Lung microvascular endothelial cell (primary cell): ENCODE results near the gene FFAR3. TPM values are rescaled to one million over a fixed set of nuclear protein-coding genes. Genes with fewer than 3 reads are reported as not detected.
"Not testable (repeated sequence)": the region's sequence is repeated elsewhere in the genome, so short reads cannot be mapped to it uniquely, and the experiment has no call there.

Experiments
- DNase-seq, 2 donors: peaks; one replicate each; pipeline versions ENCODE4 v3.0.0 to v3.0.0-alpha.2; 2010; ENCODE audit warnings: low read depth in 2 of 2
- total RNA-seq: library from RNA; depleted of rRNA; stranded (reverse); fragments of >200 nt; gene quantifications from 2 replicates; pipeline ENCODE4 v1.2.1, GENCODE V29; 2014

Gene FFAR3
- total RNA-seq, 1 donor from 2014 or later: under 0.01 TPM

GRCh38 chr19:35373492-35373891, 15.2 kb downstream of the FFAR3 start:
- DNase-seq: no peak

GRCh38 chr19:35374031-35374430, 15.8 kb downstream of the FFAR3 start:
- DNase-seq: not testable (repeated sequence)

- no peak for DNase-seq
Observed at GRCh38 chr19:35375505-35376307, 17.4 kb downstream of the FFAR3 start.

- no peak for DNase-seq
Observed at GRCh38 chr19:35377656-35378055, 19.4 kb downstream of the FFAR3 start.

GRCh38 chr19:35378356-35378755, 20.1 kb downstream of the FFAR3 start:
- no peak for DNase-seq

- DNase-seq: not testable (repeated sequence)
Observed at GRCh38 chr19:35379545-35379944, 21.3 kb downstream of the FFAR3 start.

- DNase-seq: no peak
Observed at GRCh38 chr19:35379992-35380391, 21.7 kb downstream of the FFAR3 start.

GRCh38 chr19:35380450-35381124, 22.3 kb downstream of the FFAR3 start:
- DNase-seq: no peak

- DNase-seq: no peak
Observed at GRCh38 chr19:35381318-35381717, 23.1 kb downstream of the FFAR3 start.

- no peak for DNase-seq
Observed at GRCh38 chr19:35381926-35382325, 23.7 kb downstream of the FFAR3 start.

GRCh38 chr19:35383536-35383935, 25.3 kb downstream of the FFAR3 start:
- no peak for DNase-seq

- no peak for DNase-seq
Observed at GRCh38 chr19:35388277-35389054, 30.2 kb downstream of the FFAR3 start.

GRCh38 chr19:35389192-35389861, 31.1 kb downstream of the FFAR3 start:
- DNase-seq: no peak

GRCh38 chr19:35392742-35393715, 34.8 kb downstream of the FFAR3 start:
- DNase-seq: no peak

GRCh38 chr19:35395382-35396199, 37.3 kb downstream of the FFAR3 start:
- no peak for DNase-seq

GRCh38 chr19:35396240-35396885, 38.1 kb downstream of the FFAR3 start:
- DNase-seq: no peak

GRCh38 chr19:35397064-35397463, 38.8 kb downstream of the FFAR3 start:
- DNase-seq: no peak

- DNase-seq: no peak
Observed at GRCh38 chr19:35398570-35398969, 40.3 kb downstream of the FFAR3 start.

- DNase-seq: no peak
Observed at GRCh38 chr19:35399231-35399630, 41.0 kb downstream of the FFAR3 start.
